SW480 (cell line): Measurements from ENCODE around the gene RABL6.
"Not testable (repeated sequence)": the region's sequence is repeated elsewhere in the genome, so short reads cannot be mapped to it uniquely, and the experiment has no call there.

Experiments used
- DNase-seq: peaks from one replicate; pipeline ENCODE4 v3.0.0-alpha.2; 2016; ENCODE audit warnings: low spot score

Gene RABL6

DNA sequence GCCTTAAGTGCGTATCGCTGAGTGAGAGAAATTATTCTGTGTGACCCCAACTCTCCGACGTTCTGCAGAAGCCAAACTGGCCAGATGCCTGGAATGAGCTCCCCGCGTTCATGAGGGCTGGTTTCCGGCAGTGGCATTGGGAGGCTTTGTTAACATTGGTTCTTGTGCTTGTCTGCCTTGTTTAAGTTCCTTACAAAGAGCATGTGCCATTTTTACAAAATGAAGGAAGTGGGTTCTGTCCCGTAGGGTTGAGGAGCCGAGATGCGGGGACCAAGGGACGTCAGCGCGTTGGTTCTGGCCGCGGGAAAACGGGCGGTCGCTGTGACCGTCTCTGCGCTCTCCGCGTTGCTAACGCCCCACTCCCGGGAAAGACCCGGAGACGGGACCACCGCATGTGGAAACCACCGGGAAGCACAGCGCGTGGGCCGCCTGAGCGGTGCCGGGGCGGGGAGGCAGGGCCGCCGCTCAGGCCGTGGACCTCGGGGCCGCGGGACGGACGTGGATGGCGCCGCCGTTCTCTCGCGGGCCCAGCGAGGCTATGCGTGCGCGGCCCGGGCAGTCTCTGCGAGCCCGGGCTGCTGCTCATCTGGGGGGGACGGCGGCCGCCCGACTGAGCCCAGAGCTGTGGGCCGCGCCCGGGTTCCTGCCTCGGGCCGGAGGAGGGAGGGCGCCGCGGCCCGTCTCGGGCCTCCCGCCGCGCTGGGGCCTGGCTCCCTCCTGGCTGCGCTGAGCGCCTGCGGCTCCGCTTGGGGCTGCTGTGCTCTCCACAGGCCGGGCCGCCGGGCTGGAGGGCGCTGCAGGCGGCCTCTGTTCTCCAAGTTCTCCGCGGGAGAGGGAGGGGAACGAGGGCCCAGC is 13.4 kb downstream of the RABL6 start:
- no peak for DNase-seq

DNA sequence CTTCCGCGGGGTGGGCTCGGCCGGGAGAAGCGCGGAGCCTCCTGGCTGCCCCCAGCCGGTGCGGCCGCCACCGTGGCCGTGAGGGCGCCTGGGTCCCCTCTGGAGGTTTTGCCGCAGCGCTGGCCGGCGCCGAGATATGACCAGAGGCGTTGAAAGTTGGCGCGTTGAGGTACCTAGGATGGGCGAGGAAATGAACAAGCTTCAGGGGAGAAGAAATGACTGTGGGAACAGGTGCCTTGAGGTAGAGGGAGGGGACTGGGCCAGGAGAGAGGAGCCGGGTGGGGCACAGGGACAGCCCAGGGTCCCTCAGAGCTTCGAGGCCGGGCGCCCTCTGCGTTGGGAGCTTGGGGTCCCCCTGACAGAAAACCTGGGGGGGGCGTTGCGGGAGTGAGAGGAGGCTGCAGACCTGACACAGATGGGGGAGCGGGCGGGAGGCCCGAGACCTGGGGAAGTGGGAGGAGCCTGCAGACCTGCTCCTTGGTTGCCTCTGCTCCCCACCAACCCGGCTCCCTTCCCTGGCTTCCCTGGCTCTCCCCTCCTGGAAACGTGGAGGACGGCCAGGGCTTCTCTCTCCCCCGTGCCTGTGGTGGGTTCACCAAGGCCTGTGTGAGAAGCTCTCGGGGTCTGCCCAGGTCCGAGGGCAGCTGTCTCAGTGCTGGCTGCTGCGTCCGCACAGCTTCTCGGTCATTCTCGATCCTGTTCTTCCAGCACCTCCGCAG is 14.2 kb downstream of the RABL6 start:
- no peak for DNase-seq

GRCh38 chr9:136823136-136824046 is 15.6 kb downstream of the RABL6 start:
- DNase-seq: no peak

DNA sequence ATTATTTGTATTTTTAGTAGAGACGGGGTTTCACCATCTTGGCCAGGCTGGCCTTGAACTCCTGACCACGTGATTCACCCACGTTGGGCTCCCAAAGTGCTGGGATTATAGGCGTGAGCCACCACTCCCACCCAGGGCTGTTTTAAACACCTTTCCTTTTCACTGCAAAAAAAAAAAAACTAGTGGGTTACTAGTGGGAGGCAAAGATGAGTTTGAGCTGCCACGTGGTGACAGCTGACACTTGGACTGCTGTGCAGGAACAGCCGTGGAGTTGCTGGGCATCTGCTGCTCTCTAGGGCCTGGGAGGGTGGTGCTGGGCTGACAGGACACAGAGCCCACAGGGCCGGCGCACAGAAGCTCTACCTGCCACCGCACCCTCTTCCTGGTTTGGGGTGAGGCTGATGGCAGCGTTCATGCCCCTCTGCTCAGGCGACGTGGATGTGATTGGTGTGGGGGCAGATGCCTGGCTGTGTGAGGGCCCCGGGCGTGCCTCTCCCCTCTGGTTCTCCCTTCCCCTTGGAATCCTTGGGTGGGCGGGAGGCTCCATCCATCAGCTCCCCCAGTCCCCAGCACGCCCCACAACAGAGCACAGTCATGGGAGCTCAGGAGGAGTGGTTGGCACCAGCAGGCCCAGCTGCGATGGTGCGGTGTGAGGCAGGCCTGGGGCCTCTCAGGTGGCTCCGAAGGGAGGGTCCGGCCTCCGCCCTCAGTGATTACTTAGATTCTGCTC is 16.9 kb downstream of the RABL6 start:
- no peak for DNase-seq

DNA sequence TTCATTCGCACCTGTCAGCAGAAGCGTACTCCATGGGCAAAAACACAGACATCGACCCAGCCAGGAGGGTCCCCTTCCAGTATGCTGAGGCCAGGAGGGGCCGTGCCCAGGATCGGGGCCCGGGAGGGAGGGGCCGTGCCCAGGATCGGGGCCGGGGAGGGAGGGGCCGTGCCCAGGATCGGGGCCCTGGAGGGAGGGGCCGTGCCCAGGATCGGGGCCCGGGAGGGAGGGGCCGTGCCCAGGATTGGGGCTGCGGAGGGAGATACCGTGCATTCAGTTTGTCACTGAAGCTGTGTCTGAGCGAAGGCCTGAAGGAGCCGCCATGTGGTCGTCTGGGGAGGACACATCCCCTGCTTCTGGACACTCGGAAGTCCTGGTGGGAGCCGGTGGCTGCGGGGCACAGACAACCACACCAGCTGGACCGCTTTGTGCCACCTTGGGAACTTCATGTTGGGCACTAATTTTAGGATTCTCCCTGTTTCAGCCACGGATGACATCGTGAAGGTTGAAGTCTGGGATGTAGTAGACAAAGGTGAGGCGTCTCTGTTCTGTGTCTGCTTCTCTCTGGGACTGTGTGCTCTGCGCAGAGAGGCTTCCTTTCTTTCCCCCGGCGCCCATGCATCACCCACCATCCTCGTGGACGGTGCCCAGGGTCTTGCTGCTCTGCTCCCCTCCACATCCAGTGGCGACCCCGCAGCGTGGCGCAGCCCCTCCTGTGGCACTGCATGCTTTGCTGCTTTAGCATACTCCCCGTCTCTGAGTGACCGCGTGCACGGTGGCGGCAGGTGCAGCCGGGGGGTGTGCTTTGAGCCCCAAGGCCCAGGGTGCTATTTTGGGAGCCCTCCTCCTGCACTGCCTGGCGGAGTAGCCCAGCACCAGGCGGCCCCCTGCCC is 17.8 kb downstream of the RABL6 start:
- DNase-seq: no peak

- no peak for DNase-seq
Observed at GRCh38 chr9:136826188-136826541, 18.4 kb downstream of the RABL6 start.

GRCh38 chr9:136826703-136827582 is 19.2 kb downstream of the RABL6 start:
- no peak for DNase-seq

DNA sequence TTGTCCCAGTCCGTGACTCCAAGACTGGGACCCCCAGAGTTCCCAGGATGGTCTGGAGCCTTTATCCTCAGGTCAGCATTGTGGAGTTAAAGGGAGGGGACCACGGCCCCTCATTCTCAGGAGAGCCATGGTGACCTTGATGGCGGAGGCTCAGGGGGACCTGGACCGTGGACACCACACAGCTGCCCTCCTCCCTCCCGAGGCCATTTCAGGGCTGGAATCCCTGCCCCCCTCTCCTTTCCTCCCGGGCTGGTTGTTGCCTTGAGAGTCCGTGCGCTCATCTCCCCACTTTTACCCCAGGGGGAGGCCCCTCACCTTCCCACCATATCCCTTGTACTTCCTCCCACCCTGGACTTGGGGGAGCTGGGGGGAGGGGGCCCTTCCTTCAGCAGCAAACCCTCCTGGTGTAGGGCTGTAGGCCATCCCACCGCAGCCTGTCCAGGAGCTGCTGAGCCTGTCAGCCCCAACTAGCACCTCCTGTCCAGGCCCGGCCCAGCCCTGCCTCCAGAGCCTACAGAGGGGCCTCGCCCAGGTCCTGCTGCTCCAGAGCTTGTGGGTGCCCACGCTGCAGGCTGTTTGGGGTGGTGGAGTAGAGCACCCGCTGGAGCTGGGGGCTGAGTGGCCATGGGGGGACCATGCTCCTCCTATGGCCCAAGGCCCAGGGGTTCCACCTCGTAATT is 20.2 kb downstream of the RABL6 start:
- no peak for DNase-seq

DNA sequence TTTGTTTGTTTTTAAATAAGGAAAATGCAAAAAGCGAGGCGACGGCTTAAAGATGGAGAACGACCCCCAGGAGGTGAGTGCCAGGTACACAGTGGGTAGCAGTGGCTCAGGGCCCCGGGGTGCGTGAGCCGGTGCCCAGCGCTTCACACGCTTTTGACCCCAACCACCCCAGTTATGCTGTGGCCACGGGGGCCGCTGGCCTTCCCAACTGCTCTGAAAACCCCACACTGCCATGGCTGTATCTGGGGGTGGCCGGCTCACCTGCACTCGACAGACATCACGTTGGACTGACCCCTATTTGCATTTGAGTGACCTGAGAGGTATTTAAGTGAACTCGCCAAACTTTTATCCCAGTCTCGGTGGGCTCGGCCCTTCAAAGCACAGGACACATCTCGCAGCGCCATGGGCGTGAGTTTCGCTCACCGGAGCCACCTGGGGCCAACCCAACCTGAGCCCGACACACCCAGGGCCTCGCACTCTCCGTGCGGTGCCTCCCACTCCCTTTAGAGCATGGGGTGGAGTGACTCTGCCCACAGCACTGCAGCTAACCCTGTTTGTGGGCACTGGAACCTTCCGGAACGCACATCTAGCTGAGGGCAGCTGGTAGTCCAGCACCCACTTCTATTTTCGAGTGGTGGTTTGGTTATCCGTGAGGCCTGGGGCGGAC is 20.9 kb downstream of the RABL6 start:
- DNase-seq: no peak

DNA sequence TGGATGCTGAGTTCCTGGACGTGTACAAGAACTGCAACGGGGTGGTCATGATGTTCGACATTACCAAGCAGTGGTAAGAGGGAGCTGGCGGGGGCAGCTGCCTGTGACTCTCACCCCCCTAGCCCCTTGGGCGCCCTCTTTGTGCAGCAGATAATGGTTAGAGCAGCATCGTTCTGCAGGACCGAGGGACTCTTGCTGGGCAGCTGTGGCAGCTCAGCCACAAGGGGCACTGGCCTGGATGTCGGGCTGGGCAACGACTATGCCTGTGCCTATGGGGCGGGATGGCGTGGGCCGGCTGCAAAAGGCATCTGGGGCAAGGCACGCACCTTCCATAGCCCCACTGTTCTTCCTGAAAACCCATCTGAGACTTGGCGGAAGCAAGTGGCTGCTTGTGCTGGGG is 21.7 kb downstream of the RABL6 start:
- DNase-seq: no peak

GRCh38 chr9:136829981-136830885 is 22.5 kb downstream of the RABL6 start:
- DNase-seq: no peak

- DNase-seq: no peak
Observed at GRCh38 chr9:136831002-136831719, 23.4 kb downstream of the RABL6 start.

DNA sequence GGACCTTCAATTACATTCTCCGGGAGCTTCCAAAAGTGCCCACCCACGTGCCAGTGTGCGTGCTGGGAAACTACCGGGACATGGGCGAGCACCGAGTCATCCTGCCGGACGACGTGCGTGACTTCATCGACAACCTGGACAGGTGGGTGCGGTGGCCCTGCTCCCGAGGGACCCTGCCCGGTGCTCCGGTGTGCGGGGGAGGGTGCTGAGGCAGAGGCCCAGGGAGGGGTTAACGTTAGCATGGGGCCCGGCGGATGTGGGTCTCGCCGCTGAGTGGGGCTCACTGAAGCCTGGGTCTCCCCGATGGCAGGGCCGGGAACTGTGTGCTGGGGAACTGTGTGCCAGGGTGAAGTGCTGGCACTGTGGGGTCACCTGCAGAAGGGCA is 24.0 kb downstream of the RABL6 start:
- no peak for DNase-seq

GRCh38 chr9:136832581-136832980 is 24.8 kb downstream of the RABL6 start:
- DNase-seq: no peak

DNA sequence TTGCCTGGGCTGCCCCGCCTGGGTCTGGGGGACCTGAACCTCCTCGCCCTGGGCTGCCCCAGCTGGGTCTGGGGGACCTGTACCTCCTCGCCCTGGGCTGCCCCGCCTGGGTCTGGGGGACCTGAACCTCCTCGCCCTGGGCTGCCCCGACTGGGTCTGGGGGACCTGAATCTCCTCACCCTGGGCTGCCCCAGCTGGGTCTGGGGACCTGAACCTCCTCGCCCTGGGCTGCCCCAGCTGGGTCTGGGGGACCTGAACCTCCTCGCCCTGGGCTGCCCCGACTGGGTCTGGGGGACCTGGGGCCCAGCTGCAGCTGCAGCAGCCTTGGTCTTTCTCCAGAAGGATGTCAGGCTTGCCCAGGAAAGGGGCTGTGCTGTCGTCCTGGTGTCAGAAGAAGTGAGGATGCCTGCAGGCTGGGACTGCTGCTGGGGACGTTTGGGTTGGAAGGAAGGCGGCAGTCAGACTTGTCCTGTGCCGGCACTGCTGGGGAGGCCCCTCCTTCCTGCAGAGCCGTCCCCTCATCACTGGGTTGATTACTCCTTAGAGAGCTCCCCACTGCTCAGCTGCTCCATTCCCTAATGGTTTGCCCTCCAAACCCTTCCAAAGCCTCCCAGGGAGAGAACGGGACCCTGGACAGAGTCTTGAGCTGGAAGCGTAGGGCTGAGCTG is 25.8 kb downstream of the RABL6 start:
- not testable (repeated sequence) for DNase-seq
